Measurements from ENCODE around the gene OPCML.

DNA sequence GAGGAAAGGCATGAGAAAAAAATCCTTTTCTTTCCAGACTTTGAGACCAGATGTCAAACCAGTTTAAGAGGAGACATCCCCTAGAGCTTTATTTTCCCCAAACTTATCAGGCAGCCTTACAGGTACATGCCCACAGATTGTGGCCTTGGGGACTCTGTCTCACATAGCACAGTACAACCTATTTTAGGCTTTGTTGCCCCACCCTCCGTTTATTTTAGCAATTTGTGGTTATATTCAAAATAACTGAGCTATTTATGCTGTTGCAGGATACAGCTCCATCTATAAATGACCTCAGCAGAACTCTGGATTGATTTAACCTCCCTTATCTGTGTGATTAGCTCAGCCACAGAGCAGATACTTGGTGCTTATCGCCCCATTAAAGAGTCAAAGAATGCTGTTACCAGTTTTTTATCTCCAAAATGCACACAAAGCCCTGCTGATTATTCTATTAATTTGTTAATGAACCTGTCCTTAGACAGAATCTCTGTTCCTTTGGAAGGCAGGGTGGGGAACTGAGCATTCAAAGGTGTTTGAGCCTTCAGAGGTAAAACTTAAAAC lies 525.2 kb downstream of the OPCML start:
- TF ChIP-seq, protein P1, sequence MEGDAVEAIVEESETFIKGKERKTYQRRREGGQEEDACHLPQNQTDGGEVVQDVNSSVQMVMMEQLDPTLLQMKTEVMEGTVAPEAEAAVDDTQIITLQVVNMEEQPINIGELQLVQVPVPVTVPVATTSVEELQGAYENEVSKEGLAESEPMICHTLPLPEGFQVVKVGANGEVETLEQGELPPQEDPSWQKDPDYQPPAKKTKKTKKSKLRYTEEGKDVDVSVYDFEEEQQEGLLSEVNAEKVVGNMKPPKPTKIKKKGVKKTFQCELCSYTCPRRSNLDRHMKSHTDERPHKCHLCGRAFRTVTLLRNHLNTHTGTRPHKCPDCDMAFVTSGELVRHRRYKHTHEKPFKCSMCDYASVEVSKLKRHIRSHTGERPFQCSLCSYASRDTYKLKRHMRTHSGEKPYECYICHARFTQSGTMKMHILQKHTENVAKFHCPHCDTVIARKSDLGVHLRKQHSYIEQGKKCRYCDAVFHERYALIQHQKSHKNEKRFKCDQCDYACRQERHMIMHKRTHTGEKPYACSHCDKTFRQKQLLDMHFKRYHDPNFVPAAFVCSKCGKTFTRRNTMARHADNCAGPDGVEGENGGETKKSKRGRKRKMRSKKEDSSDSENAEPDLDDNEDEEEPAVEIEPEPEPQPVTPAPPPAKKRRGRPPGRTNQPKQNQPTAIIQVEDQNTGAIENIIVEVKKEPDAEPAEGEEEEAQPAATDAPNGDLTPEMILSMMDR (IDR thresholded peaks at IDR 0.05) = no peak
- TF ChIP-seq ZFX (IDR thresholded peaks at IDR 0.05; ENCODE audit: borderline replicate concordance) = no peak
